GM19240 (cell line): ENCODE measurements around the gene ARFGAP1.

Experiments
- DNase-seq: peaks from one replicate; pipeline ENCODE4 v3.0.0; 2011; ENCODE audit warnings: low spot score; ENCODE audit not compliant: insufficient read length

The ARFGAP1 gene

GRCh38 chr20:63259734-63260460 is 12.7 kb upstream of the ARFGAP1 start:
- no peak for DNase-seq

DNA sequence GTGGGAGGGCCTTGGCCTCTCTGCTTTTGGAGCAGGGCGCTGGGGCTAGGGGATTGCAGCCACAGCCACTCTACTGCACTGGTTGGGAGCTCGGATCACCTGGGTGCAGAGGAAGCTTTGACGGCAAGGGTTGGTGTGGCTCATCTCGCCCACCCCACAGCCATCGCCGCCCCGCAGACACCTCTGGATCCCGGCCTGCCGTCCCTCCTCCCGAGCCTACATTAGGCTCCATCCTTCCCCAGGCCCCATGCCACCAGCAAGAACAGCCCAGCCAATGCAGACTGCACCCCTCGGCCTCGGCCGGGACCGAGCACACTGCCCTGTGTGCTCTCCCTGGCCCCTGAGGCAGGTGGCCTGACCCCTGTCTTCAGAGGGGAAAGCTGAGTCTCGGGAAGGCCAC is 12.1 kb upstream of the ARFGAP1 start:
- DNase-seq: no peak

- DNase-seq: no peak
These were observed 11.4 kb upstream of the ARFGAP1 start for GRCh38 chr20:63261060-63261794.

GRCh38 chr20:63261795-63262528 is 10.7 kb upstream of the ARFGAP1 start:
- no peak for DNase-seq

DNA sequence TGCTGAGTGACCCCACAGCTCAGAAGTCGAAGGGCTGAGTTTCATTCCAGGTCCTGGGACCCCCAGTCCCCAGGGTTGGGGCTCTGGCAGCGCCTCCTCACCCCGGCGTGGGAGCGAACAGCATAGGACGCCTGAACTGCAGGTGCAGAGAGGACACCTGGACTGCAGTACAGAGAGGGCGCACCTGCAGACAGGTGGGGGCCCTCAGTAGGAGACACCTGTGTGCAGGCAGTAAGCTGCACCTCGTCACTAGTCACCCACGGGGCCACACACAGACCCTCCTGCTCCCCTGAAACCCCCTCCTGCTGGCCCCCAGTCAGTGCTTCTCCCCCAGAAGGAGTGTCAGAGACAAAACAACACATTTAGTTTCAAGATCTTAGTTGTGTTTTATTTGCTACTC is 9.8 kb upstream of the ARFGAP1 start:
- no peak for DNase-seq

DNA sequence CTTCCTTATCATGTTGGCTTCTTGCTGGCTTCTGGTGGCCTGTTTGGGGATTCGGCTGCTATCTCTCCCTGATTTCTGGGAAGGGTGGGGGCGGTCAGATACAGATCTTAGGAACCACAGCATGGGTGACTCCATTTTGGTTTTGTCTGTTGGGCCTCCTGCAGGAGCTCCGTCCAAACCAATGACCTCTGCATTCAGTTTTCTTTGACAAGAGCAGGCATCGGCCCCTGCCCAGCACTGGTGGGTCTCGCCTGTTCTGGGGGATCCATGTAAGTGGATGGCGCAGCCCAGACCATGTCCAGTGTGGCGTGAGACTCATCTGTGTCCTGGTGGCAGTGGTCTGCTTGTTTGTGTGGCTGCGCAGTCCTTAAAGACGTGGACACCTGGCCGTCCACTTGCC is 8.6 kb upstream of the ARFGAP1 start:
- DNase-seq: no peak

- DNase-seq: no peak
These were observed 8.1 kb upstream of the ARFGAP1 start for GRCh38 chr20:63264519-63264918.

DNA sequence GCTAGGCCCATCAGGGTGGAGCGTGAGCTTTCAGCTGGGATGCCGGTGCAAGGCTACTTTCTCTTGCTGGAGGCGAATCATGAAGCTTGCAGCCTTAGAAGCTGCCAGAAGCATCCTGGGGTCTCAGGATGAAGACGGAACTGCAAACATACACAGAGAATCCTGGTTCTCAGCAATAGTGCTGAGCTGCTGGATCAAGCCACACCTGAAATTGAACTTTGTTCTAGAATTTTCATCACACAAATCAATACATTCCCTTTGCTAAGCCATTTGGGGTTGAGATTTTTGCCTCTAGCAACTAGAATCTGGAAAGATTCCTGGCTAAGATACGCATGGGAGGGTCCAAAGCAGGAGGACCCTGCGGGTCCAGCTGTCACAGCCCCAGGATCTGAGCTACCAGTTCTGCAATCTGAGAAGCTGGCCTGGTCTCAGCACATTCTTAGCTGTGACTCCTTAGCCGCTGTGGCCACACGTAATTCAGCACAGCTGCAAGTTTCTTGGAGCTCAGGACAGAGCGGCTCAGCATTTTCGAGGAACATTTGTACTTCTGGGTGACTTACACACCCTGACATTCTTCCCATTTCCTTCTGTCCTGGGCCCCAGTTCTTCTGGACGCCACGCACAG is 6.6 kb upstream of the ARFGAP1 start:
- no peak for DNase-seq

GRCh38 chr20:63267691-63268090 is 4.9 kb upstream of the ARFGAP1 start:
- DNase-seq: no peak

- no peak for DNase-seq
These were observed 4.4 kb upstream of the ARFGAP1 start for GRCh38 chr20:63268256-63268655.

DNA sequence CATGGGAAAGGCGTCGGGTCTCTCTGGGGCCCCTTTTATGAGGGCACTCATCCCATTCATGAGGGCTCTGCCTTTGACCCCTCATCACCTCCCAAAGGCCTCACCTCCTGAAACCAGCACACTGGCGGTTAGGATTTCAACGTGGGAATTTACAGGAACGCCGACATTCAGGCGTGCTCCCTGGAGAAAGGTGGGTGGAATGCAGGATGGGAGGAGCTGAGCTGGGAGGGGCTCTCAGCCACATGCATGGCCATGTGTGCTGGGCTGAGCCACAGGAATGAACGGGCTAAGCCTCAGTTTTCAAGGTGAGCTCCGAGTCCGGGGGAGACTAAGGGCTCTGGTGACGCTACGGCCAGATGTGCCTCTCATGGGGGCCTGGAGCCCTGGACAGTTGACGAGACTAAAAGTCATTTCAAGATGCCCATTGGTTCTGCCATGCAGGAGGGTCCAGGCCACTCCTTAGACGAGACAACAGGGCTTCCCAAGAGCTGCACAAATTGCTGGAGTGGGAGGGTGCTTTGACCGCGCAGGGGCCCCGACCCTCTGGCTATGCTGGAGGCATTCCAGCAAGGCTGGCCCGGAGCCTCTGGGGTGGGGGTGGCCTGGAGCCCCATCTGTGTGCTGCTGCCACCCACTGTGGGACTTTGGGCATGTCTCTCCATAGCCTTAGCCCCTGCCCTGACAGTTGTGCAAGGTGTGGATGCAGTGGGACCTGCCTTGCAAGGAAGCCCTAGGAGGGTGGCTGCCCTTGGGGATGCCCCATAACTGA is 3.8 kb upstream of the ARFGAP1 start:
- DNase-seq: no peak

- DNase-seq: no peak
These were observed 2.9 kb upstream of the ARFGAP1 start for GRCh38 chr20:63269724-63270123.

DNA sequence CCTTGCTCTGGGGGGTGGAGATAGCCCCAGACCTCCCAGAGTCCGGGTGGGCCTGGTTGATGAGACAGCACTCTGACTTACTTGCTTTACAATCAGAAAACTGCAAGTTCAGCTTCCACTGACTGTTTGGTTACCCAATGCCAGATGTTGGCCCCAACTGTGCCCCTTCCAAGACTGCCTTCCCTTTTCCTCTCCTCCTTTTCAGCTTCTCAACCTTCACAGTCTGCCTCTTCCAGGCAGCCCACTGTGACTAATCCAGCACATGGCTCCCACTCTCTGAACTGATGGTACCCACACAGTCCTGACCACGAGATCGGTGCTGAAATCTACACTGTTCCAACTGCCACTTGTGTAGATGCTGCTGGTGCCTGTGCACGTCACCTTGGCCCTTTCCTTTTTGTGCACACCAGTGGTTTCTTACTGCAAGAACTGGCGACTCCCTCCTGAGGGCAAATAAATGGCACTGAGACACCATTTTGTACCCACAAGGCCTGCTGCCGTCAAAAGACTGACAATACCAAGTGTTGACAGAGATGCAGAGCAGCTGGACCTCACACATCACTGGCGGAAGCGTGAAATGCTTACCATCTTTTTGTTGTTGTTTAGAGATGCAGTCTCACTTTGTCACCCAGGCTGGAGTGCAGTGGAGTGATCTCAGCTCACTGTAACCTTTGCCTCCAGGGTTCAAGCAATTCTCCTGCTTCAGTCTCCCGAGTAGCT is 1.8 kb upstream of the ARFGAP1 start:
- DNase-seq: no peak

DNA sequence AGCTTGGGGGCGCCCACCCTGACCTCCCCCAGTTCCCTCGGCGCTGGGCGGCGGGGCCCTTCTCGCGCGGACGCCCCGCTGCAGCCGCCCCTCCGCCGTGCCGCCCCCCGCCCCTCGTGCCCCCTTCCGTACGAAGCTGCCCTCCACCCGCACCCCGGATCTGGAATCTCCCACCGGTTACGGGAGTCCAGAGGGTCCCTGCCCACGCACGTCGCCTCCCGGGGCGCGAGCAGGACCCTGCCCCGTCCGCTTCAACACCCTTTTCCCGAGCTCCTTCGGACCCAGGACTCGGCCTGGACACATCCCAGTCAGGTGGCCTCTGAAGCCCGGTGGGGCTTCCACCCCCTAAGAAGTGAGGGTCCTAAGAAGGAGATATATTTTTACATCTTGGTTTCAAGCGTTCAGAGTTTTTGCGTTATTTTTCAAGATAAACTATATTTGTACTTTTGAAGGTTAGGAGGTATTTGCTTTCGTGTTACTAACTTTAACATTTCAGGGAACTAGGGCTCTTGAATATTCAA is 506 bp downstream of the ARFGAP1 start:
- DNase-seq: no peak

GRCh38 chr20:63273635-63274380 is 1.2 kb downstream of the ARFGAP1 start:
- no peak for DNase-seq

DNA sequence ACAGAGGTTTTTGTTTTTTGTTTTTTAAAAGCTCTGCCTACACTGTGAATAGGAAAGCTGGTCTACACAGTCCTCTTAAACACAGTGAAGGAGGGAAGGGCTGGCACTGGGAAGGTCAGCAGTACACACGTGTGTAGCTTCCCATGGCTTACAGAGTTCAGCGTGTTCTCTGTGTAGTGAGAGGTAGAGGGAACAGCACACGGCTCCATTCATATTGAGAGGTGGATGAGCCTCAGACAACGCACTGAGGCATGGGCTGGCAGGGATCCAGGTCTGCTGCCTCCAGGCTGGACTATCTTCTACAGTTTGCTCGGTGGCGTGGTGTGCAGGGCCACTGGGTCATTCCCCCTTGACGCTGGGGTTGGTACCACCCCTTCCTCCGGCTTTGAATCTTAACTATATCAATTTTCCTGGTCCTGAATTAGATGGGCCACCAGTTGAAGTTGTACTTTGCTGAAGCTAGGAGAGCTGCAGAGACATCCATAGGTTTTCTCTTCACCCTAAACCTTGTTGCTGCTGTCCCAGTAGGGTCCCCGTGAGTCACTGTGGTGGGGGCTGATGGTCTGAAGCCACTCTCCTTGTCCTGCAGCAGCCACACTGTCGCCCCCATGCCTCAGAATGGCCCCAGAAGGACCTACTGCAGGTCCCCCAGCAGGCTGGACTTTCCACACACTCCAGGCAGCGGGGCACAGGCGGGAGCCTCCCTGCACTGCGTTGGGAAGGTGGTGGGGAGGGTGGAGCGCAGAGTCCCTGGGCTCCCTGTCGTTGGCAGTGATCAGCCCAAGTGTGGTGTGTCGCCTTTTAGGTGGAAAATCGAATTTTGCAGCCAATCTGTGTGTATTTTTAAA is 2.0 kb downstream of the ARFGAP1 start:
- DNase-seq: no peak

DNA sequence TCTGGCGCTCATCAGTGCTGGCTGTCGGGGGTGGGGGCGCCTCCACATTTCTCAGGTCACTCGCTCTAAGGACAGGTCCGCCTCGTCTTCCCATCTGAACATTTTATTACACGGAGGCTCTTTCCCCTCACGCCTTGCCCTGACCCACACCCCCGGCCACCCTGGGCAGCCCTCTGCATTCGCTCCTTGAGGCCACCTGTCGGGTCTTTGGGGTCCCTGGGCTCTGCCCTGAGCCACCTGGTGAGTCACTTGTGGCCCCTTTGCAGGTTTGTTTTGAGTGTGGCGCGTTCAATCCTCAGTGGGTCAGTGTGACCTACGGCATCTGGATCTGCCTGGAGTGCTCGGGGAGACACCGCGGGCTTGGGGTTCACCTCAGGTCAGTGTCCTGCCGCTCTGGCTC is 3.2 kb downstream of the ARFGAP1 start:
- DNase-seq: no peak

- no peak for DNase-seq
These were observed 4.3 kb downstream of the ARFGAP1 start for GRCh38 chr20:63276956-63277355.
